HEK293T (cell line): ENCODE data around the gene BFSP1.

Experiments
- ARNT ChIP-seq: fragments of 450-650 bp; IDR thresholded peaks from 2 replicates; pipeline ENCODE4 v1.6.1; 2017; ENCODE audit warnings: mild to moderate bottlenecking
- BHLHE40 ChIP-seq: fragments of 450-650 bp; IDR thresholded peaks from 2 replicates; pipeline ENCODE4 v1.6.1; 2016; ENCODE audit warnings: mild to moderate bottlenecking, moderate library complexity, borderline replicate concordance
- ELF4 ChIP-seq: fragments of 450-650 bp; IDR thresholded peaks from 2 replicates; pipeline ENCODE4 v1.6.1; 2017; ENCODE audit warnings: antibody characterized with exemption
- FOXK2 ChIP-seq: fragments of 450-650 bp; IDR thresholded peaks from 2 replicates; pipeline ENCODE4 v1.6.1; 2016; ENCODE audit warnings: mild to moderate bottlenecking
- FOXM1 ChIP-seq: fragments of 450-650 bp; IDR thresholded peaks from 2 replicates; pipeline ENCODE4 v1.6.1; 2017; ENCODE audit warnings: mild to moderate bottlenecking, borderline replicate concordance
- HDGF ChIP-seq: fragments of 450-650 bp; IDR thresholded peaks from 2 replicates; pipeline ENCODE4 v1.6.1; 2017; ENCODE audit warnings: antibody characterized with exemption, borderline replicate concordance
- L3MBTL2 ChIP-seq: fragments of 450-650 bp; conservative IDR thresholded peaks from 2 replicates; pipeline ENCODE4 v1.6.1; 2016; ENCODE audit warnings: mild to moderate bottlenecking
- LEF1 ChIP-seq: fragments of 450-650 bp; IDR thresholded peaks from 2 replicates; pipeline ENCODE4 v1.6.1; 2017; ENCODE audit warnings: mild to moderate bottlenecking, borderline replicate concordance
- NFRKB ChIP-seq: fragments of 450-650 bp; IDR thresholded peaks from 2 replicates; pipeline ENCODE4 v1.6.1; 2016; ENCODE audit warnings: mild to moderate bottlenecking, moderate library complexity
- SP1 ChIP-seq: fragments of 450-650 bp; IDR thresholded peaks from 2 replicates; pipeline ENCODE4 v1.6.1; 2017
- TARDBP ChIP-seq: fragments of 450-650 bp; IDR thresholded peaks from 2 replicates; pipeline ENCODE4 v1.6.1; 2016
- TF ChIP-seq, protein P1 (sequence below): fragments of 450-650 bp; IDR thresholded peaks from 2 replicates; pipeline ENCODE4 v1.6.1; 2016

DNA sequence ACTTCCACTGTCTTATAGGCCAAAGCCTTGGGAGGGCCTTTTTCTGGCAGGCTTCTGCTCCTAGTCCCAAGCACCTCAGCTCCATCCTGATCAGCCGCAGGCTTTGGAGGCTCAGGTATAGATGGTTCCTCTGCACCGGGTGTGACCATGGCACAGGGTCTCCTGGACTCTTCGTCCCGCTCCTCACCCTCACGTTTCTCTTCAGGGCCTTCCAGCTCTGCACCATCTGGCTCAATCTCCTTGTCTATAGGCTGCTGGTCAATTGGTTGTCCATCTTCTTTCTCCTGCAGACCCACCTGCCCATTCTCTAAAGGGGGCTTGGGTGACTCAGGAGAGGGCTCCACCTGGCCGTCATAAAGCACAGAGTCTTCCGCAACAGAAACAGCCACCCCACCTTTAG, 37.0 kb downstream of the BFSP1 start:
- TF ChIP-seq ARNT (no peak), FOXK2 (no peak), NFRKB (no peak), HDGF (no peak), BHLHE40 (no peak), TARDBP (no peak), ELF4 (no peak), SP1 (no peak), L3MBTL2 (no peak), LEF1 (no peak), FOXM1 (no peak)
- TF ChIP-seq, protein P1, sequence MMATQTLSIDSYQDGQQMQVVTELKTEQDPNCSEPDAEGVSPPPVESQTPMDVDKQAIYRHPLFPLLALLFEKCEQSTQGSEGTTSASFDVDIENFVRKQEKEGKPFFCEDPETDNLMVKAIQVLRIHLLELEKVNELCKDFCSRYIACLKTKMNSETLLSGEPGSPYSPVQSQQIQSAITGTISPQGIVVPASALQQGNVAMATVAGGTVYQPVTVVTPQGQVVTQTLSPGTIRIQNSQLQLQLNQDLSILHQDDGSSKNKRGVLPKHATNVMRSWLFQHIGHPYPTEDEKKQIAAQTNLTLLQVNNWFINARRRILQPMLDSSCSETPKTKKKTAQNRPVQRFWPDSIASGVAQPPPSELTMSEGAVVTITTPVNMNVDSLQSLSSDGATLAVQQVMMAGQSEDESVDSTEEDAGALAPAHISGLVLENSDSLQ, result no peak
